ENCODE results near the gene GJB1.

GJB1 gene

DNA sequence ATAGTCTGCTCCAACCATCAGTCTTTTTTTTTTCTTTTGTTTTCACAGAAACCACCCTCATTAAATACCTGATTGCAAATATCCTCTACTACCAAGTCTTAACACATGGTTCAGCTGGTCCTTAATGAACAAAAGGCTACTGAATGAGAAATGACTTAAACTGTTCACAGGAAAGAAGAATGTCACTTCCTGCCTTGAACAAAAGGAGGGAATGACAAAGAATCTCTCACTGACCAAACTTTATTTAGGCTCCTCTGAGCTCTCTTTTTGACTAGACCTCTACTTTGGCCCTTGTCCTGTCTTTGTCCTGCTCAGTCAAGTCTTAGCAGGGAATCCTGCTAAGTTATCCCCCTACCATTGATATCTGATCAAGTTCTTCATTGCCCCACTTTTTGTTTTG, 31.8 kb upstream of the GJB1 start:
- no peak for DNase-seq (ENCODE audit: low read depth)
- H3K4me3 ChIP-seq (ENCODE audit: low read length), result no peak overlapping the region
- TF ChIP-seq, protein P1, sequence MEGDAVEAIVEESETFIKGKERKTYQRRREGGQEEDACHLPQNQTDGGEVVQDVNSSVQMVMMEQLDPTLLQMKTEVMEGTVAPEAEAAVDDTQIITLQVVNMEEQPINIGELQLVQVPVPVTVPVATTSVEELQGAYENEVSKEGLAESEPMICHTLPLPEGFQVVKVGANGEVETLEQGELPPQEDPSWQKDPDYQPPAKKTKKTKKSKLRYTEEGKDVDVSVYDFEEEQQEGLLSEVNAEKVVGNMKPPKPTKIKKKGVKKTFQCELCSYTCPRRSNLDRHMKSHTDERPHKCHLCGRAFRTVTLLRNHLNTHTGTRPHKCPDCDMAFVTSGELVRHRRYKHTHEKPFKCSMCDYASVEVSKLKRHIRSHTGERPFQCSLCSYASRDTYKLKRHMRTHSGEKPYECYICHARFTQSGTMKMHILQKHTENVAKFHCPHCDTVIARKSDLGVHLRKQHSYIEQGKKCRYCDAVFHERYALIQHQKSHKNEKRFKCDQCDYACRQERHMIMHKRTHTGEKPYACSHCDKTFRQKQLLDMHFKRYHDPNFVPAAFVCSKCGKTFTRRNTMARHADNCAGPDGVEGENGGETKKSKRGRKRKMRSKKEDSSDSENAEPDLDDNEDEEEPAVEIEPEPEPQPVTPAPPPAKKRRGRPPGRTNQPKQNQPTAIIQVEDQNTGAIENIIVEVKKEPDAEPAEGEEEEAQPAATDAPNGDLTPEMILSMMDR (IDR thresholded peaks at IDR 0.05; ENCODE audit: insufficient read depth, low read depth, low read length, missing control alignments), result no peak

GRCh38 chrX:71195964-71196649, 26.9 kb upstream of the GJB1 start:
- no peak for DNase-seq (ENCODE audit: low read depth)
- TF ChIP-seq, protein P1 (IDR thresholded peaks at IDR 0.05; ENCODE audit: insufficient read depth, low read depth, low read length, missing control alignments), result no peak
- no peak overlapping the region for H3K4me3 ChIP-seq (ENCODE audit: low read length)

- no peak overlapping the region for H3K4me3 ChIP-seq (ENCODE audit: low read length)
- TF ChIP-seq, protein P1 (IDR thresholded peaks at IDR 0.05; ENCODE audit: insufficient read depth, low read depth, low read length, missing control alignments), result no peak
- DNase-seq (ENCODE audit: low read depth), result no peak
Measured at GRCh38 chrX:71198066-71198465, 25.0 kb upstream of the GJB1 start.

DNA sequence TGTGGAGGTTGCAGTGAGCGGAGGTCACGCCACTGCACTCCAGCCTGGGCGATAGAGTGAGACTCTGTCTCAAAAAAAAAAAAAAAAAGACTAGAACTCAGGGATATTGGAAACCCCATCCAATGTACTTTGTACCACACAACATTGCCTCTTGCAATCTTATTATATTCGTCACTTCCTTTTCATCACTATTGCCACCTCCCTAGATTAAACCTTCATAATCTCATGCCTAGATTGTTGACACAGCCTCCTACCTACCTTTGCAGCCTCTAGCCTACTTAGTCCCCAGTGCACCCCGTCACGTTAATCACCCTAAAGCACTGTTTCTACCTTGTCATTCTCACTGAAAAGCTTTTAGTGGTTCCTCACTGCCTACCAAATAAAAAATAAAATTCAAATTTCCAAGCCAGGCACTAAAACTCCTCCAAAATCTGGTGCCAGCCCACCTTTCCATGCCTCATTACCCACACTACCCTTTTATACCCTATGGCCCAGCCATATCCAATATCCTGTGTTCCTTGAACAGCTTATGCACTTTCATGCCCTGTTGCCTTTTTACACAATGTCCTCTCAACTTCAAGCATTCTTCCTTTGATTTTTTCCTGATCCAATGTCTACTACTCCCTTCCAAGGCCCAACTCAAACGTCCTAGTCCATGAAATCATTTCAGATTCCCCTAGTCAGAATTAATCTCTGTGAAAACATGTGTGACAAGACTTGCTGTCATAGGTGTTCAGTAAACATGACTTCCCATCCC, 23.6 kb upstream of the GJB1 start:
- H3K4me3 ChIP-seq (ENCODE audit: low read length), result no peak overlapping the region
- no peak for DNase-seq (ENCODE audit: low read depth)
- TF ChIP-seq, protein P1 (IDR thresholded peaks at IDR 0.05; ENCODE audit: insufficient read depth, low read depth, low read length, missing control alignments), result no peak

DNA sequence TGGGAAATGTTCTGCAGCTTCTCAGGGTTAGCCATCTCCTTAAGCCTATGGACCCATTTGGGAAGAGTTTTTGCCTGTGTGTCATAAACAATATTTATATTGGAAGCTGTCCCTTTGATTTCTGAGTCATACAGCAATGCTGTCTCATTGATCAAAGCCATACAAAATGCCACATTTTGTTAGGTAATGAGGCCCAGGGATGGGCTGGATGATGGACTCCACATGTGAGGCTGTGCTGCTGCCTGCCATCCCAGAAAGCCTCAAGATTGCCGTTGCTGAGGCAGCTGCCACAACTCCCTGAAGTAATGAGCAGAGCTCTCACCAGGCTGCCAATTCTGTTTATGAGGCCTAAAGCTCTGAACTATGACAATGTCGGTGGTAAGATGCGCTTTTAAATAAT, 12.2 kb upstream of the GJB1 start:
- no peak overlapping the region for H3K4me3 ChIP-seq (ENCODE audit: low read length)
- no peak for DNase-seq (ENCODE audit: low read depth)
- TF ChIP-seq, protein P1 (IDR thresholded peaks at IDR 0.05; ENCODE audit: insufficient read depth, low read depth, low read length, missing control alignments), result no peak

GRCh38 chrX:71212536-71212935, 10.5 kb upstream of the GJB1 start:
- TF ChIP-seq, protein P1 (IDR thresholded peaks at IDR 0.05; ENCODE audit: insufficient read depth, low read depth, low read length, missing control alignments), result no peak
- DNase-seq (ENCODE audit: low read depth), result peak; percentile 11
- no peak overlapping the region for H3K4me3 ChIP-seq (ENCODE audit: low read length)
